ENCODE results near the gene MAS1L.

Gene MAS1L

GRCh38 chr6:29510202-29510601 lies 22.4 kb upstream of the MAS1L start:
- no peak for DNase-seq

- no peak for DNase-seq
These were observed 22.0 kb upstream of the MAS1L start for GRCh38 chr6:29509711-29510110.

GRCh38 chr6:29509239-29509638 lies 21.5 kb upstream of the MAS1L start:
- DNase-seq, result no peak

GRCh38 chr6:29507319-29507718 lies 19.6 kb upstream of the MAS1L start:
- no peak for DNase-seq

GRCh38 chr6:29506446-29507067 lies 18.8 kb upstream of the MAS1L start:
- DNase-seq, result no peak

GRCh38 chr6:29505808-29506207 lies 18.1 kb upstream of the MAS1L start:
- no peak for DNase-seq

- DNase-seq, result no peak
These were observed 17.2 kb upstream of the MAS1L start for GRCh38 chr6:29504961-29505360.

GRCh38 chr6:29502597-29502996 lies 14.8 kb upstream of the MAS1L start:
- DNase-seq, result no peak

GRCh38 chr6:29502181-29502580 lies 14.4 kb upstream of the MAS1L start:
- DNase-seq, result no peak

GRCh38 chr6:29501106-29501505 lies 13.3 kb upstream of the MAS1L start:
- no peak for DNase-seq

GRCh38 chr6:29500594-29500993 lies 12.8 kb upstream of the MAS1L start:
- no peak for DNase-seq

GRCh38 chr6:29499704-29500103 lies 11.9 kb upstream of the MAS1L start:
- no peak for DNase-seq

GRCh38 chr6:29496961-29497360 lies 9.2 kb upstream of the MAS1L start:
- no peak for DNase-seq

- DNase-seq, result no peak
These were observed 7.8 kb upstream of the MAS1L start for GRCh38 chr6:29495571-29495970.

GRCh38 chr6:29494131-29494530 lies 6.4 kb upstream of the MAS1L start:
- DNase-seq, result no peak

GRCh38 chr6:29493261-29493660 lies 5.5 kb upstream of the MAS1L start:
- DNase-seq, result no peak

GRCh38 chr6:29491574-29491973 lies 3.8 kb upstream of the MAS1L start:
- no peak for DNase-seq

GRCh38 chr6:29490552-29490951 lies 2.8 kb upstream of the MAS1L start:
- no peak for DNase-seq

- DNase-seq, result no peak
These were observed 2.3 kb upstream of the MAS1L start for GRCh38 chr6:29490055-29490454.

- no peak for DNase-seq
These were observed 1.5 kb upstream of the MAS1L start for GRCh38 chr6:29489286-29489685.

- no peak for DNase-seq
These were observed 1.1 kb upstream of the MAS1L start for GRCh38 chr6:29488874-29489273.

- DNase-seq, result no peak
These were observed 625 bp downstream of the MAS1L start for GRCh38 chr6:29487131-29487530.

GRCh38 chr6:29486577-29486976 lies 1.2 kb downstream of the MAS1L start:
- no peak for DNase-seq

GRCh38 chr6:29483735-29484134 lies 4.0 kb downstream of the MAS1L start:
- DNase-seq, result no peak

GRCh38 chr6:29483186-29483585 lies 4.6 kb downstream of the MAS1L start:
- no peak for DNase-seq

- no peak for DNase-seq
These were observed 8.2 kb downstream of the MAS1L start for GRCh38 chr6:29479560-29479959.

Measured in activated gamma-delta T cell treated with Interleukin-2 at 50 U/mL for 16 hours (primary cell).